Smooth muscle cell of the pulmonary artery (primary cell): ENCODE results near the gene ANGPTL8. TPM values are rescaled to one million over a fixed set of nuclear protein-coding genes. Genes with fewer than 3 reads are reported as not detected.

Source experiments
- total RNA-seq: library from RNA; depleted of rRNA; stranded (reverse); fragments of >200 nt; gene quantifications from 2 replicates; pipeline ENCODE4 v1.2.3, GENCODE V29; 2014

ANGPTL8 gene
- total RNA-seq: not detected in 2 replicates

GRCh38 chr19:11239377-11240000, at the start of gene ANGPTL8:
ANGPTL8 (plus strand) TSS chr19:11239619; CDS start chr19:11239638, 19 bp downstream.

GRCh38 chr19:11197291-11198174, 41.9 kb upstream of the ANGPTL8 start, which contains the start of gene KANK2:
KANK2 (minus strand) TSS chr19:11197545; CDS start chr19:11194511, 3,034 bp downstream.

GRCh38 chr19:11261971-11262839, 22.8 kb downstream of the ANGPTL8 start, which contains the start of gene DOCK6:
DOCK6 (minus strand) TSS chr19:11262524; CDS start chr19:11262440, 84 bp downstream.

Other genes with a start within 250 kb of the ANGPTL8 start
- 189 and 321 TPM in 2 replicates for gene LDLR, start 150.2 kb upstream of the ANGPTL8 start, total RNA-seq
- gene SPC24, start 83.8 kb upstream of the ANGPTL8 start, total RNA-seq: 9.3 and 16.2 TPM in 2 replicates
- gene KANK2, start 42.1 kb upstream of the ANGPTL8 start, total RNA-seq: 364 and 439 TPM in 2 replicates
- gene DOCK6, start 22.9 kb downstream of the ANGPTL8 start, total RNA-seq: 26.1 and 43.8 TPM in 2 replicates
- gene TSPAN16, start 56.5 kb downstream of the ANGPTL8 start, total RNA-seq: not detected in 2 replicates
- gene RAB3D, start 100.0 kb downstream of the ANGPTL8 start, total RNA-seq: 10.8 and 26.4 TPM in 2 replicates
- gene TMEM205, start 106.6 kb downstream of the ANGPTL8 start, total RNA-seq: 39.3 and 42.4 TPM in 2 replicates
- gene CCDC159, start 106.9 kb downstream of the ANGPTL8 start, total RNA-seq: 8.3 and 12.1 TPM in 2 replicates
- gene PLPPR2, start 115.8 kb downstream of the ANGPTL8 start, total RNA-seq: 31.2 and 34.9 TPM in 2 replicates
- gene SWSAP1, start 135.0 kb downstream of the ANGPTL8 start, total RNA-seq: 0.50 and 0.65 TPM in 2 replicates
- 12.6 and 12.7 TPM in 2 replicates for gene EPOR, start 144.7 kb downstream of the ANGPTL8 start, total RNA-seq
- 4.8 and 6.4 TPM in 2 replicates for gene RGL3, start 179.7 kb downstream of the ANGPTL8 start, total RNA-seq
- 0.23 and 0.26 TPM in 2 replicates for gene ODAD3, start 195.5 kb downstream of the ANGPTL8 start, total RNA-seq
- 443 and 455 TPM in 2 replicates for gene PRKCSH, start 196.0 kb downstream of the ANGPTL8 start, total RNA-seq
- not detected in 2 replicates for gene ELAVL3, start 241.4 kb downstream of the ANGPTL8 start, total RNA-seq